ENCODE data around the gene UCN. TPM values are rescaled to one million over a fixed set of nuclear protein-coding genes. Genes with fewer than 3 reads are reported as not detected.
"Not testable (repeated sequence)": the region's sequence is repeated elsewhere in the genome, so short reads cannot be mapped to it uniquely, and the experiment has no call there.

Gene UCN
- total RNA-seq, 2 experiments from 2014 or later = 1.8 to 2.3 TPM

GRCh38 chr2:27322301-27322765 lies 14.1 kb upstream of the UCN start:
- peak overlapping the region; percentile 98 for H3K27ac Mint-ChIP-seq
- POLR2A ChIA-PET = interaction anchor here (0.6 to 2.3 kb wide), 18 partner anchors 8 to 536 kb away, joined by 3 to 24 read pairs (median 6); partner anchors contain the start of genes AGBL5, ATRAID, CCDC121 and CENPA
- intact Hi-C loops (cut with DNase I, micrococcal nuclease) = loop anchor here in 1 of 2 experiments (2.0 to 5.0 kb wide), 4 partner anchors 34 to 260 kb away; partner anchors contain the start of genes ATRAID, GTF3C2, NRBP1 and SLC5A6

DNA sequence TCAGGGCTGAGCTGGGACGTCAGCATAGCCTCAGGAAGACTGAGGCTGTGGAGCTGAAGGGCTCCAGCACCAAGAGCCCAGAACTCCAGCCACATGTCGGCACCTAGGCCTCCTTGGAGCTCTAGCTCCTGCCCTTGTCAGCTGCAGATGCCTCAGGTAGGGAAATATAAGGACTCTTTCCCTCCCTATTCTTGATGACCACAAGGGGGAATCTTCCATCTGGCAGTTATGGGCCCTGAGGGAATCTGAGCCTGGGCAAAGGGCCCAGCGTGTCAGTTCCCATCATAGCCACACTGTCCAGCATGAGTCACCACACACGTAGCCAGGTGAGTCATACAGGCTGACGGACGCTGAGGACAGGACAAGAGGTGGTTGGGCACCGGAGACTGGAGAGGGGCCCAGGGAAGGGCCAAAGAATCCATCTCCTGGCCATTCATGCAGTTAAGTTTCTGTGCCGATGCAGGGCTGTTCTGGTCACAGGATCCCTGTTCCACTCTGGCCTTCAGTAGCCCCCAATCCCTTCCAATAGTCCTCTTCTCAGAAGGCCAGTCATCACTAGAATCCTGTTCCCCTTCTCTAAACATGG lies 12.8 kb upstream of the UCN start:
- ChIA-PET POLR2A (interaction anchor here (0.7 kb wide), 1 partner anchor 976 kb away, joined by 3 read pairs; no protein-coding TSS in a partner anchor), CTCF (interaction anchor here (0.9 kb wide), 1 partner anchor 18 kb away, joined by 6 read pairs; no protein-coding TSS in a partner anchor)
- Mint-ChIP-seq H3K27ac (peak overlapping the region; percentile 98), H3K27me3 (no peaks in the 10 kb centered on the region), H3K4me1 (ENCODE audit: low read depth) (peaks cover 31% of the 10 kb centered on the region), H3K36me3 (ENCODE audit: low read depth) (peaks cover 34% of the 10 kb centered on the region), H3K4me3 (peak overlapping the region; percentile 100), H3K9me3 (no peaks in the 10 kb centered on the region)
- no peak overlapping the region for H3K27ac ChIP-seq (ENCODE audit: low read depth in 1 of 2, low read length in 2 of 2)
- no peaks in the 10 kb centered on the region for H3K27me3 ChIP-seq (ENCODE audit: control insufficient read depth in 1 of 2, insufficient read depth in 2 of 2, low read length in 2 of 2)
- no peaks in the 10 kb centered on the region for H3K9me3 ChIP-seq (ENCODE audit: control insufficient read depth in 1 of 2, insufficient read depth in 1 of 2, low read length in 2 of 2)
- intact Hi-C loops (cut with DNase I, micrococcal nuclease) = loop anchor here in 1 of 2 experiments (5.0 kb wide), 3 partner anchors 106 to 261 kb away; partner anchors contain the start of genes ATRAID, NRBP1, SLC5A6 and ZNF512
- TF ChIP-seq, protein P1, sequence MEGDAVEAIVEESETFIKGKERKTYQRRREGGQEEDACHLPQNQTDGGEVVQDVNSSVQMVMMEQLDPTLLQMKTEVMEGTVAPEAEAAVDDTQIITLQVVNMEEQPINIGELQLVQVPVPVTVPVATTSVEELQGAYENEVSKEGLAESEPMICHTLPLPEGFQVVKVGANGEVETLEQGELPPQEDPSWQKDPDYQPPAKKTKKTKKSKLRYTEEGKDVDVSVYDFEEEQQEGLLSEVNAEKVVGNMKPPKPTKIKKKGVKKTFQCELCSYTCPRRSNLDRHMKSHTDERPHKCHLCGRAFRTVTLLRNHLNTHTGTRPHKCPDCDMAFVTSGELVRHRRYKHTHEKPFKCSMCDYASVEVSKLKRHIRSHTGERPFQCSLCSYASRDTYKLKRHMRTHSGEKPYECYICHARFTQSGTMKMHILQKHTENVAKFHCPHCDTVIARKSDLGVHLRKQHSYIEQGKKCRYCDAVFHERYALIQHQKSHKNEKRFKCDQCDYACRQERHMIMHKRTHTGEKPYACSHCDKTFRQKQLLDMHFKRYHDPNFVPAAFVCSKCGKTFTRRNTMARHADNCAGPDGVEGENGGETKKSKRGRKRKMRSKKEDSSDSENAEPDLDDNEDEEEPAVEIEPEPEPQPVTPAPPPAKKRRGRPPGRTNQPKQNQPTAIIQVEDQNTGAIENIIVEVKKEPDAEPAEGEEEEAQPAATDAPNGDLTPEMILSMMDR (IDR thresholded peaks at IDR 0.05) = no peak
- no peak for ATAC-seq (ENCODE audit: poor library complexity)
- peaks cover 12% of the 10 kb centered on the region for H3K36me3 ChIP-seq (ENCODE audit: insufficient read depth, low read length)
- H3K4me3 ChIP-seq (ENCODE audit: low read length) = no peak overlapping the region
- peak in 2 of 14 experiments; percentile 20 to 63 for DNase-seq
- peaks cover 25% of the 10 kb centered on the region for H3K4me1 ChIP-seq (ENCODE audit: insufficient read depth, low read length)

More at GRCh38 chr2:27322301-27322765, 14.1 kb upstream of the UCN start:
- Mint-ChIP-seq H3K4me1 (ENCODE audit: low read depth) (peaks cover 31% of the 10 kb centered on the region), H3K27me3 (no peaks in the 10 kb centered on the region), H3K9me3 (no peaks in the 10 kb centered on the region), H3K36me3 (ENCODE audit: low read depth) (peaks cover 47% of the 10 kb centered on the region), H3K4me3 (peak overlapping the region; percentile 100)
- peak; percentile 9 for ATAC-seq (ENCODE audit: poor library complexity)
- peak in 4 of 14 experiments; percentile 4 to 46 (median 30) for DNase-seq
- peaks cover 13% of the 10 kb centered on the region for H3K36me3 ChIP-seq (ENCODE audit: insufficient read depth, low read length)
- TF ChIP-seq, protein P1 (IDR thresholded peaks at IDR 0.05) = no peak
- H3K4me1 ChIP-seq (ENCODE audit: insufficient read depth, low read length) = peaks cover 25% of the 10 kb centered on the region
- no peaks in the 10 kb centered on the region for H3K9me3 ChIP-seq (ENCODE audit: control insufficient read depth in 1 of 2, insufficient read depth in 1 of 2, low read length in 2 of 2)
- no peaks in the 10 kb centered on the region for H3K27me3 ChIP-seq (ENCODE audit: control insufficient read depth in 1 of 2, insufficient read depth in 2 of 2, low read length in 2 of 2)
- peak overlapping the region; percentile 90 to 93 for H3K27ac ChIP-seq (ENCODE audit: low read depth in 1 of 2, low read length in 2 of 2)
- peak overlapping the region; percentile 86 for H3K4me3 ChIP-seq (ENCODE audit: low read length)
- CTCF ChIA-PET = interaction anchor here (0.5 to 1.4 kb wide), 3 partner anchors 10 to 48 kb away, joined by 3 read pairs; partner anchors contain the start of genes EIF2B4 and SNX17

GRCh38 chr2:27319839-27320238 lies 11.6 kb upstream of the UCN start:
- H3K9me3 Mint-ChIP-seq; H3K4me3 Mint-ChIP-seq; DNase-seq; H3K27ac ChIP-seq (ENCODE audit: low read depth in 1 of 2, low read length in 2 of 2); H3K4me3 ChIP-seq (ENCODE audit: low read length); H3K9me3 ChIP-seq (ENCODE audit: control insufficient read depth in 1 of 2, insufficient read depth in 1 of 2, low read length in 2 of 2); POLR2A ChIA-PET; CTCF ChIA-PET; H3K27ac Mint-ChIP-seq; ATAC-seq (ENCODE audit: poor library complexity); H3K27me3 ChIP-seq (ENCODE audit: control insufficient read depth in 1 of 2, insufficient read depth in 2 of 2, low read length in 2 of 2); H3K27me3 Mint-ChIP-seq: not testable (repeated sequence)
- Mint-ChIP-seq H3K4me1 (ENCODE audit: low read depth) (peaks cover 31% of the 10 kb centered on the region), H3K36me3 (ENCODE audit: low read depth) (peaks cover 28% of the 10 kb centered on the region)
- intact Hi-C loops (cut with DNase I, micrococcal nuclease) = loop anchor here in 1 of 2 experiments (5.0 kb wide), 3 partner anchors 107 to 262 kb away; partner anchors contain the start of genes ATRAID, NRBP1, SLC5A6 and ZNF512
- peaks cover 12% of the 10 kb centered on the region for H3K36me3 ChIP-seq (ENCODE audit: insufficient read depth, low read length)
- peaks cover 25% of the 10 kb centered on the region for H3K4me1 ChIP-seq (ENCODE audit: insufficient read depth, low read length)

All from CD4-positive, alpha-beta T cell (primary cell).